Gastrocnemius medialis (tissue), 4 donors: Measurements from ENCODE around the gene CSRNP3.

ENCODE experiments used
- POLR2A ChIP-seq, 2 donors: fragments of 450-650 bp; IDR thresholded peaks; one replicate each; pipeline ENCODE4 v1.6.1; 2017; ENCODE audit warnings: antibody characterized with exemption in 2 of 2, mild to moderate bottlenecking in 2 of 2, moderate library complexity in 2 of 2
- TF ChIP-seq, protein P1 (sequence below), 5 experiments: fragments of 450-650 bp in 3 of 5; fragments of 200-600 bp in 2 of 5; sonication (generic) in 2 of 5; IDR thresholded peaks in 4 of 5; conservative IDR thresholded peaks in 1 of 5; 1 replicate in 4 of 5; 2 replicates in 1 of 5; pipeline ENCODE4 v1.5.1; 2016 to 2019; ENCODE audit warnings: antibody characterized with exemption in 5 of 5, mild to moderate bottlenecking in 3 of 5, moderate library complexity in 3 of 5

- TF ChIP-seq, protein P1, sequence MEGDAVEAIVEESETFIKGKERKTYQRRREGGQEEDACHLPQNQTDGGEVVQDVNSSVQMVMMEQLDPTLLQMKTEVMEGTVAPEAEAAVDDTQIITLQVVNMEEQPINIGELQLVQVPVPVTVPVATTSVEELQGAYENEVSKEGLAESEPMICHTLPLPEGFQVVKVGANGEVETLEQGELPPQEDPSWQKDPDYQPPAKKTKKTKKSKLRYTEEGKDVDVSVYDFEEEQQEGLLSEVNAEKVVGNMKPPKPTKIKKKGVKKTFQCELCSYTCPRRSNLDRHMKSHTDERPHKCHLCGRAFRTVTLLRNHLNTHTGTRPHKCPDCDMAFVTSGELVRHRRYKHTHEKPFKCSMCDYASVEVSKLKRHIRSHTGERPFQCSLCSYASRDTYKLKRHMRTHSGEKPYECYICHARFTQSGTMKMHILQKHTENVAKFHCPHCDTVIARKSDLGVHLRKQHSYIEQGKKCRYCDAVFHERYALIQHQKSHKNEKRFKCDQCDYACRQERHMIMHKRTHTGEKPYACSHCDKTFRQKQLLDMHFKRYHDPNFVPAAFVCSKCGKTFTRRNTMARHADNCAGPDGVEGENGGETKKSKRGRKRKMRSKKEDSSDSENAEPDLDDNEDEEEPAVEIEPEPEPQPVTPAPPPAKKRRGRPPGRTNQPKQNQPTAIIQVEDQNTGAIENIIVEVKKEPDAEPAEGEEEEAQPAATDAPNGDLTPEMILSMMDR (IDR thresholded peaks at IDR 0.05 in 4 of 5, conservative IDR thresholded peaks at IDR 0.05 in 1 of 5): no peak
- TF ChIP-seq POLR2A (IDR thresholded peaks at IDR 0.05): no peak
Observed at GRCh38 chr2:165560377-165560988, 91.0 kb downstream of the CSRNP3 start.
